Calu3 (cell line): Measurements from ENCODE around the gene HACD3. TPM values are rescaled to one million over a fixed set of nuclear protein-coding genes. Genes with fewer than 3 reads are reported as not detected.

Experiments used
- BruUV-seq: library from RNA; stranded (reverse); fragments of 400-500 nt; replicated peaks from 2 replicates; lab custom pipeline; 2021; lab: Mats Ljungman, UMichigan
- CTCF ChIA-PET: fragments of 300-600 bp; sonication (Branson Sonifier 250); formaldehyde crosslinking; loops from one replicate; lab custom pipeline; 2022; ENCODE audit warnings: antibody characterized with exemption; lab: Charles Lee
- DNase-seq: peaks from one replicate; pipeline ENCODE4 v3.0.0; 2022
- H3K27ac Mint-ChIP-seq: one replicate; pipeline ENCODE4 v1.8.0; 2022; ENCODE audit warnings: mixed read lengths; ENCODE audit not compliant: unreplicated experiment
- H3K27me3 Mint-ChIP-seq: one replicate; pipeline ENCODE4 v1.8.0; 2022; ENCODE audit warnings: mixed read lengths; ENCODE audit not compliant: unreplicated experiment
- H3K36me3 Mint-ChIP-seq: one replicate; pipeline ENCODE4 v1.8.0; 2022; ENCODE audit warnings: mild to moderate bottlenecking, moderate library complexity, mixed read lengths; ENCODE audit not compliant: insufficient read depth, unreplicated experiment
- H3K4me1 Mint-ChIP-seq: one replicate; pipeline ENCODE4 v1.8.0; 2022; ENCODE audit warnings: mild to moderate bottlenecking, low read depth, mixed read lengths; ENCODE audit not compliant: unreplicated experiment
- H3K4me3 Mint-ChIP-seq: one replicate; pipeline ENCODE4 v1.8.0; 2022; ENCODE audit warnings: mild to moderate bottlenecking, low read depth, moderate library complexity, mixed read lengths; ENCODE audit not compliant: unreplicated experiment
- H3K9me3 Mint-ChIP-seq: one replicate; pipeline ENCODE4 v1.8.0; 2022; ENCODE audit warnings: low read depth, mixed read lengths; ENCODE audit not compliant: unreplicated experiment
- intact Hi-C: fragments of 100-400 bp; cut with micrococcal nuclease; formaldehyde crosslinking; loops from one replicate; pipeline ENCODE4 v1.10.0; 2022; ENCODE audit not compliant: unreplicated experiment
- total RNA-seq: library from RNA; stranded (reverse); gene quantifications from 2 replicates; pipeline ENCODE4 v1.2.3, GENCODE V29; 2022
- TF ChIP-seq, protein P1 (sequence below): fragments of 200-600 bp; IDR thresholded peaks from one replicate; pipeline ENCODE4 v1.8.0; 2022; ENCODE audit warnings: antibody characterized with exemption; ENCODE audit not compliant: unreplicated experiment

Gene HACD3
- total RNA-seq, 1 experiment from 2014 or later: 135 TPM

- DNase-seq: no peak
- H3K4me3 Mint-ChIP-seq: no peak overlapping the region
- H3K36me3 Mint-ChIP-seq: no peaks in the 10 kb centered on the region
- no peaks in the 10 kb centered on the region for H3K27me3 Mint-ChIP-seq
- H3K9me3 Mint-ChIP-seq: no peaks in the 10 kb centered on the region
- TF ChIP-seq, protein P1, sequence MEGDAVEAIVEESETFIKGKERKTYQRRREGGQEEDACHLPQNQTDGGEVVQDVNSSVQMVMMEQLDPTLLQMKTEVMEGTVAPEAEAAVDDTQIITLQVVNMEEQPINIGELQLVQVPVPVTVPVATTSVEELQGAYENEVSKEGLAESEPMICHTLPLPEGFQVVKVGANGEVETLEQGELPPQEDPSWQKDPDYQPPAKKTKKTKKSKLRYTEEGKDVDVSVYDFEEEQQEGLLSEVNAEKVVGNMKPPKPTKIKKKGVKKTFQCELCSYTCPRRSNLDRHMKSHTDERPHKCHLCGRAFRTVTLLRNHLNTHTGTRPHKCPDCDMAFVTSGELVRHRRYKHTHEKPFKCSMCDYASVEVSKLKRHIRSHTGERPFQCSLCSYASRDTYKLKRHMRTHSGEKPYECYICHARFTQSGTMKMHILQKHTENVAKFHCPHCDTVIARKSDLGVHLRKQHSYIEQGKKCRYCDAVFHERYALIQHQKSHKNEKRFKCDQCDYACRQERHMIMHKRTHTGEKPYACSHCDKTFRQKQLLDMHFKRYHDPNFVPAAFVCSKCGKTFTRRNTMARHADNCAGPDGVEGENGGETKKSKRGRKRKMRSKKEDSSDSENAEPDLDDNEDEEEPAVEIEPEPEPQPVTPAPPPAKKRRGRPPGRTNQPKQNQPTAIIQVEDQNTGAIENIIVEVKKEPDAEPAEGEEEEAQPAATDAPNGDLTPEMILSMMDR: no peak
- H3K4me1 Mint-ChIP-seq: no peaks in the 10 kb centered on the region
- no peak overlapping the region for H3K27ac Mint-ChIP-seq
- BruUV-seq: no TSS peak
- CTCF ChIA-PET: interaction anchor here (0.5 kb wide), 1 partner anchor 841 kb away, joined by 3 read pairs; no protein-coding TSS in a partner anchor
- intact Hi-C loops: no loop called here
These were observed 88.4 kb downstream of the HACD3 start for GRCh38 chr15:65618560-65619109.

DNA sequence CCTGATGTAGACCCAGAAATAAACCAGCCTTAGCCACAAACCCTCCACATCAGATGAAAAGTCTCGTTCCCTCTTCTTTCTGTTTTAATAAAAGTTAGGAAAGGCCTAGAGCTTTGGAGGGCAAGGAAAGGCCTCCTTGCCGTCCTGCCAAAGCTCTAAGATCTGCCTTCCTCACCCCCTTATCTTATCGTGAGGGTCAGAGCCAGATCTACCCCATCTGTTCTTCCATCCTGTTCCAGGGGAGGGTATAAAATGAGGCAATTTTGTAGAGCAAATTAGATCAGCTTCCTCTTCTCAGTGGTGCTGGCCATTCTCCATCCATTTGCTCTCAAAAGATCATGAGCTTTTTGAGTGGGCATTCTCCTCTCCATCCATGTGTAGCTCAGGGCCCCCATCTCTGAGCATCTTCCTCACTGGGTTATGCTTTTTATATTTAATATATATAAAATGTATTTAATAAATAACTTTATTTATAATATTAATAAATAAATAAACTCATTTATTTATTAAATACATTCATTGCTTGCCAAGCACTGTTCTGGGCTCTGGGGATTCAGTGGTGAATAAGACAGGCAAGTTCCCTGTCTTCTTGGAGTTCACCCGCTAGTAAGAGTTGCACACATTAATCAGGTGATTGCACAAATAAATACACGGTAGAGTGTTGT, 89.5 kb downstream of the HACD3 start:
- intact Hi-C loops: no loop called here
- no peak overlapping the region for H3K4me3 Mint-ChIP-seq
- no TSS peak for BruUV-seq
- CTCF ChIA-PET: no interaction called here
- TF ChIP-seq, protein P1: no peak
- H3K9me3 Mint-ChIP-seq: no peaks in the 10 kb centered on the region
- no peak overlapping the region for H3K27ac Mint-ChIP-seq
- no peaks in the 10 kb centered on the region for H3K4me1 Mint-ChIP-seq
- no peak for DNase-seq
- H3K27me3 Mint-ChIP-seq: no peaks in the 10 kb centered on the region
- no peaks in the 10 kb centered on the region for H3K36me3 Mint-ChIP-seq

GRCh38 chr15:65620833-65621232, 90.6 kb downstream of the HACD3 start:
- Mint-ChIP-seq H3K4me3 (no peak overlapping the region), H3K9me3 (no peaks in the 10 kb centered on the region), H3K36me3 (no peaks in the 10 kb centered on the region), H3K27ac (no peak overlapping the region), H3K4me1 (no peaks in the 10 kb centered on the region), H3K27me3 (no peaks in the 10 kb centered on the region)
- TF ChIP-seq, protein P1: no peak
- intact Hi-C loops: no loop called here
- BruUV-seq: no TSS peak
- CTCF ChIA-PET: interaction anchor here (0.6 to 2.0 kb wide), 3 partner anchors 10 to 232 kb away, joined by 3 to 5 read pairs (median 4); partner anchors contain the start of gene INTS14
- DNase-seq: no peak

DNA sequence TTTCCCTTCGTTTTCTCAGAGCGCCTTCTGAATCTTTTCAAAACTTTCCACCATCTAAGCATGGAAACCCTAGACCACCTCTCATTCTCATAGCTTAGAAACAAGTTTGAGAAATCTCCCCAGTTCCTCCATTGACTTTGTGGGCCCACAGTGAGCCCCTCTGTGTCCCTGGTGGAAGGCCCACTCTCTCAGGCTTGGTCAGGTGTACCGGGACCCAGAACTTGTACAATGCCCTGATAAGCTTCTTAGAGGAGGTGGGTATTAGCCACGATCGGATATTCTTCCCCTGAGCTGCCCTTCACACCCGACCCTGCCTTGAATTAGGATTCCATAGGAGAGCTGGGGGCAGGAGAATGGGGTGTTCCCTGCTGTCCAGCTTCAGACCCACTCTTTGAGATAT, 91.4 kb downstream of the HACD3 start, which contains the start of gene SLC24A1:
SLC24A1 (plus strand) TSS at position 301 of the 400 bp plus-strand sequence. CDS start 2,143 bp downstream, outside the sequence.
- H3K36me3 Mint-ChIP-seq: no peaks in the 10 kb centered on the region
- no peaks in the 10 kb centered on the region for H3K27me3 Mint-ChIP-seq
- CTCF ChIA-PET: interaction anchor here (2.0 kb wide), 1 partner anchor 11 kb away, joined by 5 read pairs; the partner anchor contains the start of gene INTS14
- no peaks in the 10 kb centered on the region for H3K9me3 Mint-ChIP-seq
- intact Hi-C loops: no loop called here
- no peak within 1 kb of the TSS for H3K27ac Mint-ChIP-seq
- H3K4me1 Mint-ChIP-seq: no peaks in the 10 kb centered on the region
- BruUV-seq: no TSS peak
- TF ChIP-seq, protein P1: no peak
- DNase-seq: no peak
- H3K4me3 Mint-ChIP-seq: no peak within 1 kb of the TSS
